Upper lobe of right lung (tissue), 1 donor: ENCODE results near the gene CDC14A. TPM values are rescaled to one million over a fixed set of nuclear protein-coding genes. Genes with fewer than 3 reads are reported as not detected.

ENCODE experiments used
- ATAC-seq: fragments of 200-7000 bp; cut with Tn5 transposase; one replicate; pipeline ENCODE4 v1.9.1; 2020; ENCODE audit warnings: mild to moderate bottlenecking, moderate library complexity
- DNase-seq: peaks from one replicate; pipeline ENCODE4 v3.0.0-alpha.2; 2020
- H3K27ac ChIP-seq: fragments of 200-600 bp; one replicate; pipeline ENCODE4 v1.8.0; 2022
- H3K27me3 ChIP-seq: fragments of 200-600 bp; one replicate; pipeline ENCODE4 v1.8.0; 2022; ENCODE audit warnings: mild to moderate bottlenecking
- H3K36me3 ChIP-seq: fragments of 200-600 bp; one replicate; pipeline ENCODE4 v1.8.0; 2022
- H3K4me1 ChIP-seq: fragments of 200-600 bp; one replicate; pipeline ENCODE4 v1.8.0; 2022
- H3K4me3 ChIP-seq: fragments of 200-600 bp; one replicate; pipeline ENCODE4 v1.8.0; 2022; ENCODE audit warnings: mild to moderate bottlenecking
- H3K9me3 ChIP-seq: fragments of 200-600 bp; one replicate; pipeline ENCODE4 v1.8.0; 2022
- intact Hi-C: fragments of 100-400 bp; cut with DNase I; formaldehyde crosslinking; loops from one replicate; pipeline ENCODE4 v1.11.0; 2022
- long read RNA-seq: library from polyadenylated mRNA; unstranded; transcript quantifications from one replicate; pipeline ENCODE4 v2.0.0, GENCODE V29; 2021
- total RNA-seq: library from RNA; stranded (reverse); fragmentation: NEBNext Ultra II Directional; extraction: Animal tissue kit (Norgen Biotek cat#: 25700); gene quantifications from one replicate; pipeline ENCODE4 v1.2.1, GENCODE V29; 2021
- TF ChIP-seq, protein P1 (sequence below): fragments of 200-600 bp; IDR thresholded peaks from one replicate; pipeline ENCODE4 v1.8.0; 2022; ENCODE audit warnings: antibody characterized with exemption
- donor health status: DM: no; HTN: yes; CAD: no; lungs with severe emphysema.

The CDC14A gene, protein sequence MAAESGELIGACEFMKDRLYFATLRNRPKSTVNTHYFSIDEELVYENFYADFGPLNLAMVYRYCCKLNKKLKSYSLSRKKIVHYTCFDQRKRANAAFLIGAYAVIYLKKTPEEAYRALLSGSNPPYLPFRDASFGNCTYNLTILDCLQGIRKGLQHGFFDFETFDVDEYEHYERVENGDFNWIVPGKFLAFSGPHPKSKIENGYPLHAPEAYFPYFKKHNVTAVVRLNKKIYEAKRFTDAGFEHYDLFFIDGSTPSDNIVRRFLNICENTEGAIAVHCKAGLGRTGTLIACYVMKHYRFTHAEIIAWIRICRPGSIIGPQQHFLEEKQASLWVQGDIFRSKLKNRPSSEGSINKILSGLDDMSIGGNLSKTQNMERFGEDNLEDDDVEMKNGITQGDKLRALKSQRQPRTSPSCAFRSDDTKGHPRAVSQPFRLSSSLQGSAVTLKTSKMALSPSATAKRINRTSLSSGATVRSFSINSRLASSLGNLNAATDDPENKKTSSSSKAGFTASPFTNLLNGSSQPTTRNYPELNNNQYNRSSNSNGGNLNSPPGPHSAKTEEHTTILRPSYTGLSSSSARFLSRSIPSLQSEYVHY
- 12.0 TPM for total RNA-seq
- long read RNA-seq, full-length matches to known transcripts: 5 of 9 reads
- long read RNA-seq, partial matches to known transcripts: 0 of 9 reads
- long read RNA-seq, other reads (novel, unspliced or antisense): 4 of 9 reads

DNA sequence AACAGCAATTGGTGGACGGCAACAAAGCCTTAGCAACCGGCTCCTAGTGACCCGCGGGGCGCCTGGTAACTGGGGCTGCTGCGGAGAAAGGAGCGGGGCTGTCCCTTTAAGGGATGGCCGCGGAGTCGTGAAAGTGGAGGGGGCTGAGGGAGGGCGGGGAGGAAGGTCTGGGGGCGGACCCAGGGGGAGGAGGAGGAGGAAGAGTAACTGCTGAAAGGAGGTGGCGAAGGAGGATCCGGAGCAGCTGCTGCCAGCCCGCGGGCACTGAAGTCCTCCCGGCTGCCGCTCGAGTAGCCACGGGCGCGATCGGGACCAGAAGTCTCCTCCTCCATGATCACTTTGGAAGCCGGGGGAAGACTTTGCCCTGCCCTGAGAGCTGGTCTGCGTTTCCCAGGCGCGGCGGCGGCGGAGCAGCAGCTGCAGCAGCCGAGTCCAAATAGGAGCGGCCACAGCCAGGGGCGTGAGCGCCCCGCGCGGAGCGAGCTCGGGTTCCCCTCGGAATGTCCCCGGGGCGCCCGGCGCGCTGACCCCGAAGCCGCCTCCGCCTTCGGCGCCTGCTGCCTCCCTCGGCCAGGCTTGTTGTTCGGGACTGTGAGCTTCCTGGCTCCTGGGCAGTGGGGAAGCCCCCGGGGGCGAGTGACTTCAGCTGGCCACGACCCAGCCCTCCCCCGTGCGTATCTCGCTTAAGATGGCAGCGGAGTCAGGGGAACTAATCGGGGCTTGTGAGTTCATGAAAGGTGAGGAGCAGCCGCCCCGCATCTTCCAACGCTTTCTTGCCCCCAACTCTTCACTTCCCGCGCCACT, at the start of gene CDC14A:
Gene CDC14A, plus strand, starts transcription at position 240 of the 804 bp plus-strand sequence. Its CDS starts 449 bp downstream, at position 689.
- Histone ChIP-seq H3K27me3 (no peaks in the 10 kb centered on the region), H3K27ac (peak within 1 kb of the TSS; percentile 91), H3K4me3 (peak within 1 kb of the TSS; percentile 83), H3K4me1 (peaks cover 13% of the 10 kb centered on the region), H3K9me3 (no peaks in the 10 kb centered on the region), H3K36me3 (no peaks in the 10 kb centered on the region)
- DNase-seq (peak; percentile 94), ATAC-seq (peak; percentile 92)
- intact Hi-C loops: no loop called here
- TF ChIP-seq, protein P1, sequence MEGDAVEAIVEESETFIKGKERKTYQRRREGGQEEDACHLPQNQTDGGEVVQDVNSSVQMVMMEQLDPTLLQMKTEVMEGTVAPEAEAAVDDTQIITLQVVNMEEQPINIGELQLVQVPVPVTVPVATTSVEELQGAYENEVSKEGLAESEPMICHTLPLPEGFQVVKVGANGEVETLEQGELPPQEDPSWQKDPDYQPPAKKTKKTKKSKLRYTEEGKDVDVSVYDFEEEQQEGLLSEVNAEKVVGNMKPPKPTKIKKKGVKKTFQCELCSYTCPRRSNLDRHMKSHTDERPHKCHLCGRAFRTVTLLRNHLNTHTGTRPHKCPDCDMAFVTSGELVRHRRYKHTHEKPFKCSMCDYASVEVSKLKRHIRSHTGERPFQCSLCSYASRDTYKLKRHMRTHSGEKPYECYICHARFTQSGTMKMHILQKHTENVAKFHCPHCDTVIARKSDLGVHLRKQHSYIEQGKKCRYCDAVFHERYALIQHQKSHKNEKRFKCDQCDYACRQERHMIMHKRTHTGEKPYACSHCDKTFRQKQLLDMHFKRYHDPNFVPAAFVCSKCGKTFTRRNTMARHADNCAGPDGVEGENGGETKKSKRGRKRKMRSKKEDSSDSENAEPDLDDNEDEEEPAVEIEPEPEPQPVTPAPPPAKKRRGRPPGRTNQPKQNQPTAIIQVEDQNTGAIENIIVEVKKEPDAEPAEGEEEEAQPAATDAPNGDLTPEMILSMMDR: no peak

DNA sequence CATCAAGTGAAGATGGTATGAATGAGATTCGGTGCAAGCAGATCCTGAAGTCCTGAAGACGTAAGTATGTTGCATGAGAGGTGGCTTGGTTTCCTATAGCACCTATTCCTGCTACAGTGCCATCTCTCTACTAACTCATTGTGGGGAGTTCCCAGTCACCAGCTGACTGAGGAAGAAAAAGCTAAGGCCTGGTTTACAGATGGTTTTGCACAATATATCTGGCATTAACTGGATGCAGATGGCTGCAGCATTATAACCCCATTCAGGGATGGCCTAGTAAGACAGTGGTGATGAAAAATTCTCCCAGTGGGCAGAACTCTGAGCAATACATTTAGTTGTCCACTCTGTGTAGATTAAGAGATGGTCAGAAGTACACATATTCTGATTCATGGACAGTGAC, 49.6 kb upstream of the CDC14A start:
- Histone ChIP-seq H3K4me1 (no peaks in the 10 kb centered on the region), H3K4me3 (no peak overlapping the region), H3K9me3 (no peaks in the 10 kb centered on the region), H3K36me3 (no peaks in the 10 kb centered on the region), H3K27ac (no peak overlapping the region), H3K27me3 (no peaks in the 10 kb centered on the region)
- TF ChIP-seq, protein P1: no peak
- ATAC-seq (no peak), DNase-seq (no peak)
- intact Hi-C loops: no loop called here

DNA sequence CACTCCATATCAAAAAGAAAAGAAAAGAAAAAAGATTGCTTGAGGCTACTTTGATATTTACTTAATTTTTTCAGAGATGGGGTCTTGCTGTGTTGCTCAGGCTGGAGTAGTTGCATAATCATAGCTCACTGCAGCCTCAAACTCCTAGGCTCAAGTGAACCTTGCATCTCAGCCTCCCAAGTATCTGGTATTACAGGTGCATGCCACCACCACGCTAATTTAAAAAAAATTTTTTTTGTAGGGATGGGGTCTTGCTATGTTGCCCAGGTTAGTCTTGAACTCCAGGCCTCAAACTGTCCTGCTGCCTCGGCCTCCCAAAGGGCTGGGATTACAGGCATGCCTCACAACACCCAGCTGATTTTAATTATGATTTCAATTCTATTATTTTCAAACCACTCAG, 48.1 kb upstream of the CDC14A start:
- intact Hi-C loops: no loop called here
- Histone ChIP-seq H3K36me3 (no peaks in the 10 kb centered on the region), H3K4me3 (no peak overlapping the region), H3K9me3 (no peaks in the 10 kb centered on the region), H3K27ac (no peak overlapping the region), H3K27me3 (no peaks in the 10 kb centered on the region), H3K4me1 (no peaks in the 10 kb centered on the region)
- no peak for ATAC-seq
- TF ChIP-seq, protein P1: no peak
- DNase-seq: no peak

DNA sequence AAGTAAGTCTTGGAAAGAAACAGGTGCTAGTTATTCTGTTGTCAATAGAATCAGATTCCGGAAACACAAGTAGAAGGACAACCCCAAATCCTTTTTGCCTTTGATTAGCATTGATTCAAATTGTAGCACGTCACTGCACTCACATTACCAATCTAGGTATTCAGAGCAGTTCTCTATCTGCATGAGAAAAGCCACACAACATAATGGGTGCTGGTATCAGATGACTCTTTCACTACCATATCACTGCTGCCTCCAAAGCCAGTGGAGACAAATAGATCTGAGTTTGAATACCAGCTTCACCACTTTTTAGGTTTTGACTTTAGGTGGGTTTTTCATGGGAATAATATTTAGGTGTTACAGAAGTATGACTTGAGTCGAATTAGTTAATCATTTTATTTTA, 47.4 kb upstream of the CDC14A start:
- TF ChIP-seq, protein P1: no peak
- Histone ChIP-seq H3K36me3 (no peaks in the 10 kb centered on the region), H3K4me1 (no peaks in the 10 kb centered on the region), H3K27ac (no peak overlapping the region), H3K9me3 (no peaks in the 10 kb centered on the region), H3K27me3 (no peaks in the 10 kb centered on the region), H3K4me3 (no peak overlapping the region)
- ATAC-seq (no peak), DNase-seq (no peak)
- intact Hi-C loops: no loop called here

DNA sequence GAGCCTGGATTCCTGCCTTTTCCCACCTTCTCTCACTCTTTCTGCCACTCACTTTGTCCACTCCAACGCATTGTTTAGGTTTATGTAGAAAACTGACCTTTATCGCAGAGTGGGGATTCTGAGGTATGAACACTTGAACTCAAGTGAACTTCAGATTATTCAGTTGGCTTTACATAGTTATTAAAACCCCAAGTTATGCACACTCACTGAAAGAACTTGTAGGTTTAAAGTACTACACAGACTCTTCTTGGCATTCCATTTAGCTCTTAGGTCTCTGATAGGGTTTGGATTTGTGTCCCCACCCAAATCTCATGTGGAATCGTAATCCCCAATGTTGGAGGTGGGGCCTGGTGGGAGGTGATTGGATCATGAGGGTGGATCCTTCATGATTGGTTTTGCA, 46.4 kb upstream of the CDC14A start:
- peak; percentile 70 for ATAC-seq
- intact Hi-C loops: no loop called here
- H3K27me3 ChIP-seq: no peaks in the 10 kb centered on the region

More for the DNA sequence above, 46.4 kb upstream of the CDC14A start:
- TF ChIP-seq, protein P1: no peak
- Histone ChIP-seq H3K9me3 (no peaks in the 10 kb centered on the region), H3K27ac (no peak overlapping the region), H3K4me3 (no peak overlapping the region), H3K4me1 (no peaks in the 10 kb centered on the region), H3K36me3 (no peaks in the 10 kb centered on the region)
- no peak for DNase-seq
